Stomach (tissue), 9 donors: Measurements from ENCODE around the gene MPV17L2. TPM values are rescaled to one million over a fixed set of nuclear protein-coding genes. Genes with fewer than 3 reads are reported as not detected.

Experiments used
- DNase-seq, 2 donors: peaks; one replicate each; pipeline versions ENCODE4 v3.0.0 to v3.0.0-alpha.2; 2013 to 2019
- H3K27ac ChIP-seq, 5 donors: fragments of 200-600 bp in 4 of 5; sonication (generic) in 4 of 5; one replicate each; pipeline ENCODE4 v1.5.1; 2013 to 2019; ENCODE audit warnings: mild to moderate bottlenecking in 1 of 5, moderate library complexity in 1 of 5
- H3K27me3 ChIP-seq, 3 donors: fragments of 200-600 bp; sonication (generic); one replicate each; pipeline ENCODE4 v1.5.1; 2017 to 2019; ENCODE audit warnings: mixed run types in 1 of 3
- H3K36me3 ChIP-seq, 4 donors: fragments of 200-600 bp; sonication (generic); 1 replicate in 3 of 4; 2 replicates in 1 of 4; pipeline ENCODE4 v1.5.1; 2016 to 2019
- H3K4me1 ChIP-seq, 4 donors: fragments of 200-600 bp; sonication (generic); one replicate each; pipeline ENCODE4 v1.5.1; 2016 to 2019
- H3K4me3 ChIP-seq, 4 donors: fragments of 200-600 bp; sonication (generic) in 3 of 4; one replicate each; pipeline ENCODE4 v1.5.1; 2016 to 2019; ENCODE audit warnings: mild to moderate bottlenecking in 1 of 4
- H3K9me3 ChIP-seq, 4 donors: fragments of 200-600 bp; sonication (generic); one replicate each; pipeline ENCODE4 v1.5.1; 2016 to 2019
- EP300 ChIP-seq: sonication (generic); formaldehyde crosslinking; IDR thresholded peaks from one replicate; pipeline ENCODE4 v1.6.1; 2017; ENCODE audit warnings: antibody characterized with exemption
- POLR2A ChIP-seq, 4 donors: fragments of 450-650 bp; IDR thresholded peaks; one replicate each; pipeline ENCODE4 v1.6.1; 2016; ENCODE audit warnings: antibody characterized with exemption in 4 of 4, control low read depth in 2 of 4, mild to moderate bottlenecking in 1 of 4, moderate library complexity in 1 of 4
- POLR2AphosphoS5 ChIP-seq, 3 donors: sonication (generic); formaldehyde crosslinking; IDR thresholded peaks; one replicate each; pipeline ENCODE4 v1.6.1; 2016; ENCODE audit warnings: antibody characterized with exemption in 3 of 3
- WGBS, 5 donors: extraction: QIAGEN DNeasy Blood & Tissue Kit in 3 of 5; methylation state at CpG; one replicate each; pipeline versions ENCODE4 v1.1.5 to v1.1.7; 2013 to 2018; 5-methylcytosine and 5-hydroxymethylcytosine counted together
- intact Hi-C: fragments of 100-400 bp; cut with DNase I; formaldehyde crosslinking; loops from one replicate; pipeline ENCODE4 v1.15.1; 2023; ENCODE audit warnings: low total_unique reads
- polyA plus RNA-seq, 3 donors: library from polyadenylated mRNA; stranded (reverse); fragments of 200-250 nt; gene quantifications; one replicate each; pipeline ENCODE4 v1.2.3, GENCODE V29; 2013
- total RNA-seq, 5 donors: library from RNA; depleted of rRNA; stranded (reverse); fragments of >200 nt; gene quantifications; one replicate each; pipeline versions ENCODE4 v1.1.0 to v1.2.3, GENCODE V29; 2014 to 2016
- TF ChIP-seq, protein P1 (sequence below), 7 experiments: fragments of 450-650 bp in 4 of 7; fragments of 200-600 bp in 3 of 7; sonication (generic) in 3 of 7; IDR thresholded peaks; one replicate each; pipeline ENCODE4 v1.5.1; 2016 to 2019; ENCODE audit warnings: antibody characterized with exemption in 7 of 7, control low read depth in 2 of 7, mild to moderate bottlenecking in 1 of 7
- donor health status: healthy with polysubstance abuse.
- donor health status: Bipolar disorder and iron deficiency.
- donor health status: healthy.

The MPV17L2 gene
- total and polyA plus RNA-seq, 8 donors = 5.9 to 200 (median 13.2) TPM

DNA sequence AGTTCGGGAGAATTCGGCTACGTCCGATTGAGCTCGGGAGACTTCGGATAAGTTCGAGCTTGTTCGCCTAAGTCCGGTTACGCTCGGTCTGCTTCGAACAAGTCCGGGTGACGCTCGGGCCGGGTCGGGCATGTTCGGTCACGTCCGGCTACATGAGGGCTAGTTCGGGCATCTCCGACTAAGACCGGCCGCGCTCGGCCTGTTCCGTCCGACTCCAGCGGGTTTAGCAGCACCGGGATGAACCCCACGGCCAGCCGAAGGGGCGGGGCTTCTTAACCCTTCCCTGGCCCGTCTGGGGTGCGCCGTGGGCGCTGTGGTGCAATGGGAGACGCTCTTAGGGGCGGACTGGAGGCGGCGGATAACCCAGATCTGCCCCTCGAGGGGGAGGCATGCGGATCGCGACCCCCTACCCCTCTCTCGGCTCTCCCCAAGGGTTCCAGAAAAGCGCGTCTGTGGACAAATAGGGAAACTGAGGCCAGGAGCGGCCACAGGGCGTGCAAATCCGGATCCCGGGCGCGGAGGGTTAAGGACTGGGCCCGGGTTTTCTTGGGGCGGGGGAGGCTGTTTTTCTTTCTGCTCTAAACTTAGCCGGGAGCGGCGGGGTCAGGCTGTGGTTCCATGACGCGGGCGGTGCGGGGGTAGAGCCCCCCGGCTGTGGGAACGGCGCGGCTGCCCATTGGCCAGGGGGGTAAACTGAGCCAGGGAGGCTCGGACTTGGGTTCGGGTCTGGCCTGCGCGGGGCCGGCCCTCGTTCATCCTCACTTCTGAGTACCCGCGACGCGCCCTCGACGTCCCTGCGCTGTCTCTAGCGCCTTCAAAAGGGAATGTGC, 31.7 kb downstream of the MPV17L2 start:
- H3K27me3 ChIP-seq = peaks cover 3 to 95% (median 54%) of the 10 kb centered on the region in 3 donors
- H3K27ac ChIP-seq = peak overlapping the region in 3 of 5 donors; percentile 15 to 61 (median 31)
- no peak for TF ChIP-seq POLR2A (IDR thresholded peaks at IDR 0.05)
- TF ChIP-seq POLR2AphosphoS5 (IDR thresholded peaks at IDR 0.05) = peak in 1 of 3 donors; percentile 50
- TF ChIP-seq EP300 = no peak
- H3K9me3 ChIP-seq = no peaks in the 10 kb centered on the region
- intact Hi-C loops = no loop called here
- WGBS, 5 donors = 1 to 4% (median 1%) methylated on average over 38 to 81 of the region's 81 CpGs
- no peaks in the 10 kb centered on the region for H3K36me3 ChIP-seq
- peak overlapping the region; percentile 38 to 46 (median 44) for H3K4me3 ChIP-seq
- DNase-seq = peak; percentile 99
- peaks cover 10 to 35% (median 34%) of the 10 kb centered on the region in 4 donors for H3K4me1 ChIP-seq

DNA sequence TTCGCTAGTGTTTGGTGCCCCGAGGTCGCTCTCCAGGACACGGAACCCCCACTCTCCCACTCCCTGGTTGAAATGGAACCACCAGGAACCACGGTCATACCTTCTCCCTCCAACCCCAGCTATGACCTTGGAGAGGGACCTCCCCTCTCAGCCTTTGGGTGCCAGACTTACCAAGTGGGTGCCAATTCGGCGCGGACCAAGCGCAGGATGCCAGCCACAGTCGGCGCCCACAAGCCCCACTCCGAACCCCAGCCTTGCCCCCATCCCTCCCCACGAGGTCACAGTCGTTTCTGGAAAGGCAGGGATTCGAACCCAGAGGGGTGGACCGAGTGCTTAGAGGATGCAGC, 32.3 kb downstream of the MPV17L2 start:
- Histone ChIP-seq H3K9me3 (no peaks in the 10 kb centered on the region), H3K4me1 (peaks cover 10 to 35% (median 34%) of the 10 kb centered on the region in 4 donors), H3K4me3 (peak overlapping the region in 3 of 4 donors; percentile 38 to 46 (median 43)), H3K27ac (peak overlapping the region in 4 of 5 donors; percentile 7 to 58 (median 22)), H3K27me3 (peaks cover 3 to 95% (median 51%) of the 10 kb centered on the region in 3 donors), H3K36me3 (no peaks in the 10 kb centered on the region)
- intact Hi-C loops = no loop called here
- 2 to 14% (median 9%) methylated on average over 7 to 16 of the region's 16 CpGs for WGBS, 5 donors
- no peak for DNase-seq
- TF ChIP-seq, protein P1, sequence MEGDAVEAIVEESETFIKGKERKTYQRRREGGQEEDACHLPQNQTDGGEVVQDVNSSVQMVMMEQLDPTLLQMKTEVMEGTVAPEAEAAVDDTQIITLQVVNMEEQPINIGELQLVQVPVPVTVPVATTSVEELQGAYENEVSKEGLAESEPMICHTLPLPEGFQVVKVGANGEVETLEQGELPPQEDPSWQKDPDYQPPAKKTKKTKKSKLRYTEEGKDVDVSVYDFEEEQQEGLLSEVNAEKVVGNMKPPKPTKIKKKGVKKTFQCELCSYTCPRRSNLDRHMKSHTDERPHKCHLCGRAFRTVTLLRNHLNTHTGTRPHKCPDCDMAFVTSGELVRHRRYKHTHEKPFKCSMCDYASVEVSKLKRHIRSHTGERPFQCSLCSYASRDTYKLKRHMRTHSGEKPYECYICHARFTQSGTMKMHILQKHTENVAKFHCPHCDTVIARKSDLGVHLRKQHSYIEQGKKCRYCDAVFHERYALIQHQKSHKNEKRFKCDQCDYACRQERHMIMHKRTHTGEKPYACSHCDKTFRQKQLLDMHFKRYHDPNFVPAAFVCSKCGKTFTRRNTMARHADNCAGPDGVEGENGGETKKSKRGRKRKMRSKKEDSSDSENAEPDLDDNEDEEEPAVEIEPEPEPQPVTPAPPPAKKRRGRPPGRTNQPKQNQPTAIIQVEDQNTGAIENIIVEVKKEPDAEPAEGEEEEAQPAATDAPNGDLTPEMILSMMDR (IDR thresholded peaks at IDR 0.05) = no peak
- TF ChIP-seq EP300 (no peak), POLR2A (IDR thresholded peaks at IDR 0.05) (no peak), POLR2AphosphoS5 (IDR thresholded peaks at IDR 0.05) (no peak)

DNA sequence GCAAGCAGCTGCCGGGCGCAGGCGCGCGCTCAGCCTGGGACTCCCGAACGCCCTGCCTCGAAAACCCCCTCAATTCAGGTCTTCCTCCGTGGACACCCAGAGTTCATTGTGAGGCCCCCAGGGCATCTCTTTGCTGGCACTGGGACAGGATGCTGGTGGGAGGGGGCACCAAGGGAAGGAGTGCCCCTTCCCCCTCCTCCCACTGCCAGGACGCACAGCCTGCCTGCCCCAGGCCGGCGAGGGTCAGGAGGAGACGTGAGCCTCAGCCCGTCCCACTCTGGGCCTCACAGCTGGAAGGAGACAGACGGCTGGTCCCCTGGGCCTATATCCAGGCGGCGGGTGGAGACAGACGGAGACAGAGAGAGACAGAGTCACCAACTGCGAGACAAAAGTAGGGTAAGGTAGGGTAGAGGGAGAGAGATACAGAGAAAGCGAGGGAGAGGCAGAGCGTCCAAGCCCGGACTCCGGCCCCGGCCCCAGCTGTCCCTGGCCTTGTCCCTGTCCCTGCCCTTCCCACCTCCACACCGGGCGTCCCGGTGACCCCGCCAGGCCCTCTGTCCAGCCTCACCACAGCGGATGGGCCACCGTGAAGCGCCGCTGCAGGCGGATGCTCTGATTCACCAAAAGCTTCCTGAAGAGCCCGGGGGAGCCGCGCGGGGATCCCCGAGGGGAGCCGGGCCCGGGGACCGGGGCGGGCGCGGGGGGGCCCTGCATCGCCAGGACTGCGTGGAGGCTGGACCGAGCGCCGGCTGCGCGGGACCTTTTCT, 32.9 kb downstream of the MPV17L2 start, which contains the start of gene PDE4C:
Gene PDE4C, minus strand, starts transcription at position 737 of the 767 bp plus-strand sequence. Its CDS starts 23 bp downstream, at position 714.
- intact Hi-C loops = no loop called here
- Histone ChIP-seq H3K4me1 (peaks cover 10 to 31% (median 30%) of the 10 kb centered on the region in 4 donors), H3K4me3 (peak within 1 kb of the TSS in 3 of 4 donors; percentile 38 to 46 (median 43)), H3K36me3 (no peaks in the 10 kb centered on the region), H3K9me3 (no peaks in the 10 kb centered on the region), H3K27ac (peak within 1 kb of the TSS in 4 of 5 donors; percentile 7 to 58 (median 22)), H3K27me3 (peaks cover 3 to 95% (median 46%) of the 10 kb centered on the region in 3 donors)
- no peak for TF ChIP-seq EP300
- TF ChIP-seq POLR2A (IDR thresholded peaks at IDR 0.05) = no peak
- TF ChIP-seq, protein P1 (IDR thresholded peaks at IDR 0.05) = no peak
- TF ChIP-seq POLR2AphosphoS5 (IDR thresholded peaks at IDR 0.05) = no peak
- WGBS, 5 donors = 3 to 6% (median 5%) methylated on average over 20 to 51 of the region's 51 CpGs
- DNase-seq = peak in 1 of 2 donors; percentile 60

DNA sequence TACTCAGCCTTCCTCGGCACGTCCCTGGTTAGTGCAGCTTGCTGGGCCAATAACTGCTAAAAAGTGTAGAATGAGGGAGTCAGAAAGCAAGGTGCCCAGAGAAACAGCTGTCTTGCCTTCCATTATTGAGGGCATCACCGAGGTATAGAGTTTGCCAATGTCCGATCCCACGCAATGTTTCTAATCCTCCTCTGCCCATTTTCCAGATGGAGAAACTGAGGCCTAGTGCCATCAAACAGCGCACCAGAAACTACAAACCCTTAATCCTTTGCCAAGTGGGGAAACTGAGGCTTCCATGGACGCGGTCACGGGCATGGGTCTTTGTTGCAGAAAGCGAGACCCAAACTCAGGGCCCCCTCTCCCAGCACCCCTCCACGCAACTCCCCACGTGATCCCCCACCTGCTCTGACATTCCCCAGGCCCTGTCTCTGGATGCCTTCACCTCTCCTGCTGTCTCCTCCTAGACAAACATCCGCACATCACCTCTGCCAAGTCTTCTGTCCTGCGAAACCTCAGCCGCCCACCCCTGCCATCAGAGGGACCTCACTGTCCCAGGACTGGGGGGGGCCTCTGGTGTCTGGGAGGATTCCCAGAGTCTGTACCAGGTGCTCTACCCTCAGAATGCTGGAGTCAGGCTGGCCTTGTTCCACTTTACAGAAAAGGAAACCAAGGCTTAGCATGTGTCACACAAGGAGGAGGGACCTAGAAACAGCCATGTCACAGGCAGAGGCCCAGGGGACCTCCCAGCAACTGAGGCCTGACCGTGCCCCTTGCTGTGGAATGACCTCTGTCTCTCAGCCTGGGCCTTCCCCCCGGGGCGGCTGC, 34.1 kb downstream of the MPV17L2 start:
- peak in 1 of 2 donors; percentile 48 for DNase-seq

More for the DNA sequence above, 34.1 kb downstream of the MPV17L2 start:
- Histone ChIP-seq H3K27me3 (peaks cover 5 to 95% (median 43%) of the 10 kb centered on the region in 3 donors), H3K36me3 (no peaks in the 10 kb centered on the region), H3K9me3 (no peaks in the 10 kb centered on the region), H3K4me3 (no peak overlapping the region), H3K27ac (no peak overlapping the region), H3K4me1 (peaks cover 10 to 31% (median 27%) of the 10 kb centered on the region in 4 donors)
- TF ChIP-seq, protein P1 (IDR thresholded peaks at IDR 0.05) = no peak
- 80 to 86% (median 83%) methylated on average over 16 to 18 of the region's 18 CpGs for WGBS, 5 donors
- intact Hi-C loops = no loop called here
